ENCODE results near the gene STAG3. TPM values are rescaled to one million over a fixed set of nuclear protein-coding genes. Genes with fewer than 3 reads are reported as not detected.

STAG3 gene
- polyA plus RNA-seq, 1 donor = 15.6 TPM

DNA sequence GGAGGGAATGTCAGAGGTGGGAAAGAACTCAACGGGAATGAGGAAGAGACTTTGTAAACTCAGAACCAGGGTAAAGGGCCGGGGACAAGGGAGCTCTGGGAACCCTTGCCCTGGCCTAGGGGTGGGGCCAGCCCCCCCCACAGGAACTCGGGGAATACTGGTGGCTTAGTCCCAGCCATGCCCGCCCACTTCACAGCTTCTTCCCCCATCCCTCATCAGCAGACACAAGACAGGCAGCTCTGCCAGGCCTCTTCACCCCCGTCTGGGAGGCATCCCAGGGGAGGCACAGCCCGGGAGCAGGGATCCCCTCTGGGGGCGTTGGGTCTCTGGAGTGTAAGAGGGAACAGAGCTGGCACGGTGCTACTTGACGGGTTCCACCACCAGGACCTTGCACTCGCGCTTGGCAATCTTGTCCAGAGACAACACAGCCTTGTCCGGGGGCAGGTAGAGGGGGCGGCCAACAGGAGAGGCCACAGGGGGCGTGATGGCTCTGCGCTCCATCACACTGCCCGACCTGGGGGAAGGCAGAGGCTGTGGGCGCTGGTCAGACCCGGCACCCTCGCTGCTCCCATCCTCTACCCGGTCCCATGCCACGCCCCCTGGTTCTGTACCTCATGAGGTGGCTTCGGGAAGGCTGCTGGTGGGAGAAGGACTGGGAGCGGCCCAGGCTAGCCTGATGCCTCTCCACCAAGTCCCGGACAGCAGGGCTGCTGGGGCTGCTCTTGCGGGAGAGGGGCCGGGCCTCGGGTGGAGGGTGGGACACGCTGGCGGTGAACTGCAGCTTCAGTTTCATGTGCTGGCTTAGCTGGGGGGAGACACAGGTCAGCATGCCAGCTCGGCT lies 22.8 kb upstream of the STAG3 start:
- no CpG with 5 or more reads among the region's 30 CpGs for WGBS (ENCODE audit: insufficient coverage, low lambda C conversion rate)

GRCh38 chr7:100155553-100156317 lies 22.0 kb upstream of the STAG3 start:
- Histone ChIP-seq H3K4me3 (ENCODE audit: low read length) (no peak overlapping the region), H3K9me3 (ENCODE audit: control insufficient read depth, low read depth, low read length) (no peaks in the 10 kb centered on the region), H3K36me3 (ENCODE audit: control insufficient read depth, insufficient read depth, low read length) (peaks cover 44% of the 10 kb centered on the region), H3K27me3 (ENCODE audit: control insufficient read depth, insufficient read depth, low read length) (no peaks in the 10 kb centered on the region), H3K27ac (ENCODE audit: low read length) (peak overlapping the region; percentile 77), H3K4me1 (ENCODE audit: control insufficient read depth, insufficient read depth, low read length) (peaks cover 55% of the 10 kb centered on the region)
- DNase-seq = no peak
- no CpG with 5 or more reads among the region's 20 CpGs for WGBS (ENCODE audit: insufficient coverage, low lambda C conversion rate)

More for the DNA sequence above, 22.8 kb upstream of the STAG3 start:
- DNase-seq = peak; percentile 79 to 86
- no peak overlapping the region for H3K4me3 ChIP-seq (ENCODE audit: low read length)
- no peaks in the 10 kb centered on the region for H3K27me3 ChIP-seq (ENCODE audit: control insufficient read depth, insufficient read depth, low read length)
- H3K9me3 ChIP-seq (ENCODE audit: control insufficient read depth, low read depth, low read length) = no peaks in the 10 kb centered on the region
- H3K36me3 ChIP-seq (ENCODE audit: control insufficient read depth, insufficient read depth, low read length) = peaks cover 44% of the 10 kb centered on the region
- H3K27ac ChIP-seq (ENCODE audit: low read length) = peak overlapping the region; percentile 77
- peaks cover 61% of the 10 kb centered on the region for H3K4me1 ChIP-seq (ENCODE audit: control insufficient read depth, insufficient read depth, low read length)

DNA sequence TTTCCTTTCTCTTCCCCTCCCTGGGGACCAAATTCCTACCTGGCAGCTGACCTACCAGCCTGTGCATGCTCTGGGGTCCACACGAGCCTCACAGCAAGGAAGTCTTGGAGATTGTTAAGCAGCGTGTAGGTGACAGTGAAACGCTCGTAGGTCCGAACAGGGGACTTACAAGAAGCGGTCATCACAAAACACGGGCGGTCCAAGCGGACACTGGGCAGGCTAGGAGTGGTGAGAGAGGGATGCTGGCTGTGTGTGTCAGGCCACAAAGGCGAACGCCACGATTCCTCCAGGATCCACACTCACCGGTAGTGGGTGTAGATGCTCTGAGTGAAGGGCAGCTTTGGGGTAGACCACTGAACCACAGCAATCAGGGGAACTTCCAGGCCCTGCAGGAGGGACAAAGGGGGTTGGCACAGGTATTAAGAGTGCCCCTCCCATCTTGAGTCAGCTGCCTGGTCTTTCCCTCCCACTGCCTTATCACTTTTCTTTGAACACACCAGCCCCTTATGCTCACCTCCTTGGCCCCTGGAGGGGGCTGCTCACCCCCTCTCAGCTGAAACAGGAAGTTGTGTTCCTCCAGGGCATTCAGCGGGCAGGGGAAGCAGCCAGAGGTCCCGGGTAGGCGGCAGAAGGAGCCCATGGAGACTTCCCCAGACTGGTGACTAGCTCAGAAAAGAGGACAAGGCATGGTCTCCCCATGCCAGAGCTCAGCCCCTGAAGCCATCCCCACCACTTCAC lies 21.2 kb upstream of the STAG3 start:
- Histone ChIP-seq H3K4me1 (ENCODE audit: control insufficient read depth, insufficient read depth, low read length) (peaks cover 55% of the 10 kb centered on the region), H3K4me3 (ENCODE audit: low read length) (no peak overlapping the region), H3K27ac (ENCODE audit: low read length) (peak overlapping the region; percentile 6), H3K27me3 (ENCODE audit: control insufficient read depth, insufficient read depth, low read length) (no peaks in the 10 kb centered on the region), H3K9me3 (ENCODE audit: control insufficient read depth, low read depth, low read length) (no peaks in the 10 kb centered on the region), H3K36me3 (ENCODE audit: control insufficient read depth, insufficient read depth, low read length) (peaks cover 43% of the 10 kb centered on the region)
- WGBS (ENCODE audit: insufficient coverage, low lambda C conversion rate) = no CpG with 5 or more reads among the region's 16 CpGs
- DNase-seq = no peak

- Histone ChIP-seq H3K9me3 (ENCODE audit: control insufficient read depth, low read depth, low read length) (no peaks in the 10 kb centered on the region), H3K36me3 (ENCODE audit: control insufficient read depth, insufficient read depth, low read length) (peaks cover 40% of the 10 kb centered on the region), H3K27ac (ENCODE audit: low read length) (peak overlapping the region; percentile 6), H3K4me3 (ENCODE audit: low read length) (no peak overlapping the region), H3K4me1 (ENCODE audit: control insufficient read depth, insufficient read depth, low read length) (peaks cover 51% of the 10 kb centered on the region), H3K27me3 (ENCODE audit: control insufficient read depth, insufficient read depth, low read length) (no peaks in the 10 kb centered on the region)
- DNase-seq = no peak
- no CpG with 5 or more reads among the region's 5 CpGs for WGBS (ENCODE audit: insufficient coverage, low lambda C conversion rate)
Measured at GRCh38 chr7:100157069-100157333, 20.7 kb upstream of the STAG3 start.

- 0% methylated on average over 1 of the region's 32 CpGs for WGBS (ENCODE audit: insufficient coverage, low lambda C conversion rate)
- Histone ChIP-seq H3K27ac (ENCODE audit: low read length) (no peak overlapping the region), H3K27me3 (ENCODE audit: control insufficient read depth, insufficient read depth, low read length) (no peaks in the 10 kb centered on the region), H3K4me3 (ENCODE audit: low read length) (peak overlapping the region; percentile 79), H3K36me3 (ENCODE audit: control insufficient read depth, insufficient read depth, low read length) (peaks cover 38% of the 10 kb centered on the region), H3K9me3 (ENCODE audit: control insufficient read depth, low read depth, low read length) (no peaks in the 10 kb centered on the region), H3K4me1 (ENCODE audit: control insufficient read depth, insufficient read depth, low read length) (peaks cover 47% of the 10 kb centered on the region)
- peak; percentile 43 to 45 for DNase-seq
Measured at GRCh38 chr7:100157334-100158228, 20.1 kb upstream of the STAG3 start.

GRCh38 chr7:100158229-100159098 lies 19.3 kb upstream of the STAG3 start, which contains the start of gene TRAPPC14:
TSS of gene TRAPPC14 (minus strand) at chr7:100158723. CDS start at chr7:100158499, 224 bp downstream.
- H3K27ac ChIP-seq (ENCODE audit: low read length) = peak within 1 kb of the TSS; percentile 46
- peaks cover 32% of the 10 kb centered on the region for H3K36me3 ChIP-seq (ENCODE audit: control insufficient read depth, insufficient read depth, low read length)
- DNase-seq = peak; percentile 78 to 89
- no CpG with 5 or more reads among the region's 87 CpGs for WGBS (ENCODE audit: insufficient coverage, low lambda C conversion rate)
- peak within 1 kb of the TSS; percentile 79 for H3K4me3 ChIP-seq (ENCODE audit: low read length)
- H3K9me3 ChIP-seq (ENCODE audit: control insufficient read depth, low read depth, low read length) = no peaks in the 10 kb centered on the region
- H3K4me1 ChIP-seq (ENCODE audit: control insufficient read depth, insufficient read depth, low read length) = peaks cover 48% of the 10 kb centered on the region
- no peaks in the 10 kb centered on the region for H3K27me3 ChIP-seq (ENCODE audit: control insufficient read depth, insufficient read depth, low read length)

DNA sequence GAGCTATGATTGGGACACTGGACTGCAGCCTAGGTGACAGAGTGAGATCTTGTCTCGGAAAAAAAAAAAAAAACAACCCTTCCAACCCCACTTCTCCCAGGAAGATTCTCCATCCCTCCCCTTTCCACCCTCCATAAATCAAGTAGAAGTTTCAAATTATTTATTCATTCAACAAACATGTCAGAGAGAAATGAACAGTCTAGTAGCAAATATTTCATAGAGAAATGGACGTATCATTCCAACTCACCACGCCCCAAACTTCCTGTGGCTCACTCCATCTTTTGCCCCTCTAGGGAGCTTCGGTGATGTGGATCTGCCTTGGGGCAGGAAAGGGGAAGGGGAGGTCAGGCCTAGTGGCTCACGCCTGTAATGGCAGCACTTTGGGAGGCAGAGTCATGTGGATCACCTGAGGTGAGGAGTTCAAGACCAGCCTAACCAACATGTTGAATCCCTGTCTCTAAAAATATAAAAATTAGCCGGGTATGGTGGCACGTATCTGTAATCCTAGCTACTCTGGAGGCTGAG lies 18.6 kb upstream of the STAG3 start:
- peak overlapping the region; percentile 46 for H3K27ac ChIP-seq (ENCODE audit: low read length)
- no peaks in the 10 kb centered on the region for H3K27me3 ChIP-seq (ENCODE audit: control insufficient read depth, insufficient read depth, low read length)
- H3K36me3 ChIP-seq (ENCODE audit: control insufficient read depth, insufficient read depth, low read length) = peaks cover 27% of the 10 kb centered on the region
- H3K9me3 ChIP-seq (ENCODE audit: control insufficient read depth, low read depth, low read length) = no peaks in the 10 kb centered on the region
- WGBS (ENCODE audit: insufficient coverage, low lambda C conversion rate) = no CpG with 5 or more reads among the region's 7 CpGs
- no peak for DNase-seq
- H3K4me3 ChIP-seq (ENCODE audit: low read length) = peak overlapping the region; percentile 79
- H3K4me1 ChIP-seq (ENCODE audit: control insufficient read depth, insufficient read depth, low read length) = peaks cover 41% of the 10 kb centered on the region

GRCh38 chr7:100160067-100160466 lies 17.7 kb upstream of the STAG3 start:
- Histone ChIP-seq H3K36me3 (ENCODE audit: control insufficient read depth, insufficient read depth, low read length) (peaks cover 23% of the 10 kb centered on the region), H3K27ac (ENCODE audit: low read length) (no peak overlapping the region), H3K4me3 (ENCODE audit: low read length) (no peak overlapping the region), H3K4me1 (ENCODE audit: control insufficient read depth, insufficient read depth, low read length) (peaks cover 32% of the 10 kb centered on the region), H3K9me3 (ENCODE audit: control insufficient read depth, low read depth, low read length) (no peaks in the 10 kb centered on the region), H3K27me3 (ENCODE audit: control insufficient read depth, insufficient read depth, low read length) (no peaks in the 10 kb centered on the region)
- DNase-seq = no peak
- WGBS (ENCODE audit: insufficient coverage, low lambda C conversion rate) = no CpG with 5 or more reads among the region's 18 CpGs

DNA sequence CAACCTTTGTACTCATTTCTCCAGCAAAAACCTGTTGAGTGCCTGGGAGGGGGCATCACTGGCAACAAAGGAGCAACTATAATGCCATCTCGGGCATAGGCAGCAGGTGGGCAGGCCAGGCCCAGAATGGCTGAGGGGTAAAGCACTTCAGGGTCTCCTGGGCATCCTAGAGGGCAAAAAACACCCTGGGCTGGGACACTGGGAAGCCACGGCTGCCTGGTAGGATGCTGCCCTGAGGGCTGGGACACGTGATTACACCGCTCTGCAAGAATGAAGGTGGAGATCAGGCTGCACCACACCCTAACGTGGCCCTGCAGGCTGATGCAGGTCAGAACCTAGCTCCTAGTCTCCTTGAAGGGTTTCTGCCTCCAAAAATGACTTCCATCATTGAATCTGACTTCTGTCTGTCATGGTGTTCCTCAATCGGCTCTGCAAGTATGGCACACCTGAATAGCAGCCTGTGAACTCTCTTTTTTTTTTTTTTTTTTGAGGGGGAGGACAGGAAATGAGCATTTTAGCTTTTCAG lies 14.6 kb upstream of the STAG3 start:
- Histone ChIP-seq H3K27ac (ENCODE audit: low read length) (peak overlapping the region; percentile 52), H3K4me3 (ENCODE audit: low read length) (no peak overlapping the region), H3K36me3 (ENCODE audit: control insufficient read depth, insufficient read depth, low read length) (no peaks in the 10 kb centered on the region), H3K9me3 (ENCODE audit: control insufficient read depth, low read depth, low read length) (no peaks in the 10 kb centered on the region), H3K4me1 (ENCODE audit: control insufficient read depth, insufficient read depth, low read length) (peaks cover 25% of the 10 kb centered on the region), H3K27me3 (ENCODE audit: control insufficient read depth, insufficient read depth, low read length) (peaks cover 6% of the 10 kb centered on the region)
- no CpG with 5 or more reads among the region's 6 CpGs for whole genome bisulfite sequencing (ENCODE audit: insufficient coverage, low lambda C conversion rate)
- peak; percentile 64 to 81 for DNase-seq
